ENCODE results near the gene CDH8. TPM values are rescaled to one million over a fixed set of nuclear protein-coding genes. Genes with fewer than 3 reads are reported as not detected.
"Not testable (repeated sequence)": the region's sequence is repeated elsewhere in the genome, so short reads cannot be mapped to it uniquely, and the experiment has no call there.

The CDH8 gene
- total RNA-seq, 4 donors from 2014 or later = 1.5 TPM; not detected in 3

DNA sequence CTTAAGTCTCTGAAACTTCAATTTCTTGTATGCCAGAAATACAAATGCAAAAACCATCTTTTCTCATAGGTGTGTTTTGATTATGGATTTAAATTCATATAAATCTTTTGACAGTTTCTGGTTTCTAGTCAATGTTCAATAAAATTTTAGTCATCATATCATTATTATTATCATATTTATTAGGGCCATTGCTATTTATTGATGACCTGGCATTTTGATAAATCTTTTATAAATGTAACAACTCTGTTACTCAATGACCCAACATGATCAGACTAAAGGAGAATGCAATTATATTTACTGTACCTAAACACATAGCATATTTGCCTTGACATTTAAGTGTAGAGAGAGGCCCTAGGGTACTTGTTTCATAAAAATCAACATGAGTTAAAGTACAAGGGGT, 320.8 kb downstream of the CDH8 start:
- intact Hi-C loops (cut with DNase I; ENCODE audit: low total_unique reads) (no loop called here), in situ Hi-C loops (cut with MboI; ENCODE audit: low pct_ligation_motif_present in 1 of 4, low pct_unique_long_range_greater_than_20kb in 1 of 4, low sequenced_read_pairs in 3 of 4) (no loop called here)
- Histone ChIP-seq H3K27me3 (no peaks in the 10 kb centered on the region), H3K9me3 (no peaks in the 10 kb centered on the region), H3K4me3 (no peak overlapping the region), H3K4me1 (no peaks in the 10 kb centered on the region), H3K36me3 (no peaks in the 10 kb centered on the region), H3K27ac (no peak overlapping the region)
- TF ChIP-seq, protein P1, sequence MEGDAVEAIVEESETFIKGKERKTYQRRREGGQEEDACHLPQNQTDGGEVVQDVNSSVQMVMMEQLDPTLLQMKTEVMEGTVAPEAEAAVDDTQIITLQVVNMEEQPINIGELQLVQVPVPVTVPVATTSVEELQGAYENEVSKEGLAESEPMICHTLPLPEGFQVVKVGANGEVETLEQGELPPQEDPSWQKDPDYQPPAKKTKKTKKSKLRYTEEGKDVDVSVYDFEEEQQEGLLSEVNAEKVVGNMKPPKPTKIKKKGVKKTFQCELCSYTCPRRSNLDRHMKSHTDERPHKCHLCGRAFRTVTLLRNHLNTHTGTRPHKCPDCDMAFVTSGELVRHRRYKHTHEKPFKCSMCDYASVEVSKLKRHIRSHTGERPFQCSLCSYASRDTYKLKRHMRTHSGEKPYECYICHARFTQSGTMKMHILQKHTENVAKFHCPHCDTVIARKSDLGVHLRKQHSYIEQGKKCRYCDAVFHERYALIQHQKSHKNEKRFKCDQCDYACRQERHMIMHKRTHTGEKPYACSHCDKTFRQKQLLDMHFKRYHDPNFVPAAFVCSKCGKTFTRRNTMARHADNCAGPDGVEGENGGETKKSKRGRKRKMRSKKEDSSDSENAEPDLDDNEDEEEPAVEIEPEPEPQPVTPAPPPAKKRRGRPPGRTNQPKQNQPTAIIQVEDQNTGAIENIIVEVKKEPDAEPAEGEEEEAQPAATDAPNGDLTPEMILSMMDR (IDR thresholded peaks at IDR 0.05) = no peak
- TF ChIP-seq EP300 (IDR thresholded peaks at IDR 0.05; ENCODE audit: low read depth) (no peak), POLR2A (IDR thresholded peaks at IDR 0.05) (no peak), POLR2AphosphoS5 (IDR thresholded peaks at IDR 0.05) (no peak)
- DNase-seq = no peak

DNA sequence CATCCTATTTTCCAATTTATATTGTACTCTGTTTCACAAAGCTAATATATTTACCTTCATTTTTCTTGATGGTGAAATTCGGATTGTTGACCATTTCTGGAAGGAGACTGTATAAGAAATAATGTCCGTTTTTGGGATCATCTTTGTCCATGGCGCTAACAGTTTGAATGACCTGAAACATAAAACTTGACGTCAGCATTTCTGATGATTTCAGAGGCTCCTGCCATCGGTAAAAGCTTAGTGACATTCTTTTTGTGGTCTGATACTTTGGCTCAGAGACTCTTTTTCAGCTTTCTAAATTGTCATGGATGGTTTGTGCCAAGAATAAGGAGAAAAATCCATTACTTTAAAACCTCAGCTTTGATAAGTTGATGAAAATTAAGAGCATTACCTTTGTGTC, 322.5 kb downstream of the CDH8 start:
- in situ Hi-C loops (cut with MboI; ENCODE audit: low pct_ligation_motif_present in 1 of 4, low pct_unique_long_range_greater_than_20kb in 1 of 4, low sequenced_read_pairs in 3 of 4) = no loop called here
- no peaks in the 10 kb centered on the region for H3K27me3 ChIP-seq
- H3K4me3 ChIP-seq = no peak overlapping the region
- no peaks in the 10 kb centered on the region for H3K36me3 ChIP-seq
- H3K27ac ChIP-seq = no peak overlapping the region
- H3K9me3 ChIP-seq = no peaks in the 10 kb centered on the region
- no peaks in the 10 kb centered on the region for H3K4me1 ChIP-seq
- intact Hi-C loops (cut with DNase I; ENCODE audit: low total_unique reads) = no loop called here
- no peak for DNase-seq
- TF ChIP-seq, protein P1 (IDR thresholded peaks at IDR 0.05) = no peak
- TF ChIP-seq POLR2A (IDR thresholded peaks at IDR 0.05) (no peak), POLR2AphosphoS5 (IDR thresholded peaks at IDR 0.05) (no peak), EP300 (IDR thresholded peaks at IDR 0.05; ENCODE audit: low read depth) (no peak)
- WGBS, 2 donors (ENCODE audit: low coverage in 1 of 2) = 72 to 85% methylated on average over 5 of the region's 5 CpGs

DNA sequence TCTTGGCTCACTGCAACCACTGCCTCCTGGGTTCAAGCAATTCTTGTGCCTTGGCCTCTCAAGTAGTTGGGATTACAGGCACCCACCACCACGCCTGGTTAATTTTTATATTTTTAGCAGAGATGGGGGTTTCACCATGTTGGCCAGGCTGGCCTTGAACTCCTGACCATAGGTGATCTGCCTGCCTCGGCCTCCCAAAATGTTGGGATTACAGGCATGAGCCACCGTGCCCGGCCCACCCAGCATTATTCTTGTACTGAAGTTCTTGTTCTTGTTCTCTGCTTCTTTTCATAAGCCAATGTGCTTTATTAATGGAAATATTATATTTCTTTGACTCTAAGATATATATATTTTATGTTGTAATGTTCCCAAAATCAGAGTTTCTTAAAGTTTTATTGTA, 336.6 kb downstream of the CDH8 start:
- not testable (repeated sequence) for H3K9me3 ChIP-seq

DNA sequence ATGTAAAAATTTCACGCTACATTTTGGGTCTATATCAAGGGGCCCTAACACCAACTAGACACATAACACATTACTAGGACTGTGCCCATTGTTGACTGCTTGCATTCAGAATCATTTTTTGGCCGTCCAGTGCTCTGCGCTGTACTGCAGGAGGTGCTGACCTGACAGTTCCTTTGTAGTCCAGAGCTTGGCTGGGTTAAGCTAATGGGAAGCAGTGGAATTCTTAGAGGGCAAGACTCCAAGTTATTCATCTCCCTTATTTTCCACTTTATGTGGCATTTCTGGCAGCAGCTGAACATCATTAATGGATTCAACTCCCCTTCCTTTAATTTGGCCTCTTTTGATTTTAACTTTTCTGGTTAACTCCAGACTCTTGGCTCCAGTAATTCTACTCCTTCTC, 351.7 kb downstream of the CDH8 start:
- in situ Hi-C loops (cut with MboI; ENCODE audit: low pct_ligation_motif_present in 1 of 4, low pct_unique_long_range_greater_than_20kb in 1 of 4, low sequenced_read_pairs in 3 of 4) (no loop called here), intact Hi-C loops (cut with DNase I; ENCODE audit: low total_unique reads) (no loop called here)
- no peak for DNase-seq
- 81 to 83% methylated on average over 1 to 3 of the region's 3 CpGs for WGBS, 2 donors (ENCODE audit: low coverage in 1 of 2)
- Histone ChIP-seq H3K4me1 (no peaks in the 10 kb centered on the region), H3K36me3 (no peaks in the 10 kb centered on the region), H3K4me3 (no peak overlapping the region), H3K9me3 (no peaks in the 10 kb centered on the region), H3K27me3 (no peaks in the 10 kb centered on the region), H3K27ac (no peak overlapping the region)
- TF ChIP-seq, protein P1 (IDR thresholded peaks at IDR 0.05) = no peak
- TF ChIP-seq POLR2AphosphoS5 (IDR thresholded peaks at IDR 0.05) (no peak), EP300 (IDR thresholded peaks at IDR 0.05; ENCODE audit: low read depth) (no peak), POLR2A (IDR thresholded peaks at IDR 0.05) (no peak)

More for the DNA sequence above, 336.6 kb downstream of the CDH8 start:
- WGBS, 2 donors (ENCODE audit: low coverage in 1 of 2) = 86 to 92% methylated on average over 2 to 4 of the region's 4 CpGs
- H3K27ac ChIP-seq; in situ Hi-C loops (cut with MboI; ENCODE audit: low pct_ligation_motif_present in 1 of 4, low pct_unique_long_range_greater_than_20kb in 1 of 4, low sequenced_read_pairs in 3 of 4); DNase-seq; H3K27me3 ChIP-seq; H3K36me3 ChIP-seq; H3K4me3 ChIP-seq; H3K4me1 ChIP-seq; intact Hi-C loops (cut with DNase I; ENCODE audit: low total_unique reads): not testable (repeated sequence)

DNA sequence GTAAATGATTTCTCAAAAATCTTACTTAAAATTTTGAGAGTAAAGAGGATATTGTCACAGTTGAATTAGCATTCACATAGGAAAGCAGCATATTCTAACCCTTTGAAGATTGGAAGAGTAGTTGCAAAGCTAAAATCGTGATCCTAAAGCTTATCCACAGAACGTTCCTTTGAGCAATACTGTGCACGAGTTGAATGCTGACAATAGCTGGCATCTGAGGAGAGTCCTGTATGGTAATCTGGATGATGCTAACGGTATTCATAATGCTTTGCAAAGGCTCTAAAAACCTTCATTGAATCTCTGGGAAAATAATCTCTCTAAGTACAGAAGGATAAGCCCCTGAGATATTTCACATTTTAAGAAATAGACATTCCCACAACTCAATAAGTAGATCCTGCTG, 354.6 kb downstream of the CDH8 start:
- intact Hi-C loops (cut with DNase I; ENCODE audit: low total_unique reads) (no loop called here), in situ Hi-C loops (cut with MboI; ENCODE audit: low pct_ligation_motif_present in 1 of 4, low pct_unique_long_range_greater_than_20kb in 1 of 4, low sequenced_read_pairs in 3 of 4) (no loop called here)
- no peaks in the 10 kb centered on the region for H3K36me3 ChIP-seq
- WGBS, 2 donors (ENCODE audit: low coverage in 1 of 2) = 55 to 67% methylated on average over 4 of the region's 4 CpGs
- no peaks in the 10 kb centered on the region for H3K4me1 ChIP-seq
- no peaks in the 10 kb centered on the region for H3K9me3 ChIP-seq
- H3K27ac ChIP-seq = no peak overlapping the region
- DNase-seq = no peak
- no peaks in the 10 kb centered on the region for H3K27me3 ChIP-seq
- H3K4me3 ChIP-seq = no peak overlapping the region
- no peak for TF ChIP-seq POLR2AphosphoS5 (IDR thresholded peaks at IDR 0.05)
- TF ChIP-seq POLR2A (IDR thresholded peaks at IDR 0.05) = no peak
- TF ChIP-seq, protein P1 (IDR thresholded peaks at IDR 0.05) = no peak
- no peak for TF ChIP-seq EP300 (IDR thresholded peaks at IDR 0.05; ENCODE audit: low read depth)
